ENCODE data around the gene ADGRB3.

The ADGRB3 gene

DNA sequence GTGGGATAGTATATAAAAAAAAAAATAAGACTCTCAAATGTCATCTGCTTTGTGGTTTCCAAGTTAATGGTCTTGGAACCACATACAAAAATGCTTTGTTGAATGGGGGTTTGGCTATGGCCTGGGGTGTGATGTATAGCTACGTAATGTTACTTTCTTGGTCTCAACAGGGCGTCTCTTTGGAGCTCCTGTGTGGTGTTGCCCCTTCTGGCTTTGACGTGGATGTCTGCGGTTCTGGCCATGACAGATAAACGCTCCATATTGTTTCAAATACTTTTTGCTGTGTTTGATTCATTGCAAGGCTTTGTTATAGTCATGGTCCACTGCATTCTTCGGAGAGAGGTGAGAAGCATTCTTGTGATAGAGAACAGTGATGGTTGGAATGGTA lies 704.1 kb downstream of the ADGRB3 start:
- DNase-seq (ENCODE audit: low spot score) = no peak

DNA sequence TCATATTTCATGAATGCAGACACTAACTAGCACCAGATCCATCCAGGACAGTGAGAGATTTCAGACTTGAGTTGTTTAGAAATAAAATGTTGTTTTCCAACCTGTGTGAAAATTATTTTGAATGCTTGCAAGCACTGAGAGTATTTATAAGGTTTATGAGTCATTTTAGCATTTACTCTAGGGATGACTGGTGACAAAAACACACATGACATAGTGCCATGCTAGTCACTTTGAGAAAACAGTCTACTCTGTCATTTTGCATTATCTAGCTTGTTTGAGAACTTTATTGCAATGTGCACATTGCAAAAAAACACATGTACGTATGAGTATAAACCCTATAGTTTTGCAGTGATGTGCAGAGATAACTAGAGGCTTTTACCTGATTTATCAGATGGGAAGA lies 705.1 kb downstream of the ADGRB3 start:
- DNase-seq (ENCODE audit: low spot score) = no peak

DNA sequence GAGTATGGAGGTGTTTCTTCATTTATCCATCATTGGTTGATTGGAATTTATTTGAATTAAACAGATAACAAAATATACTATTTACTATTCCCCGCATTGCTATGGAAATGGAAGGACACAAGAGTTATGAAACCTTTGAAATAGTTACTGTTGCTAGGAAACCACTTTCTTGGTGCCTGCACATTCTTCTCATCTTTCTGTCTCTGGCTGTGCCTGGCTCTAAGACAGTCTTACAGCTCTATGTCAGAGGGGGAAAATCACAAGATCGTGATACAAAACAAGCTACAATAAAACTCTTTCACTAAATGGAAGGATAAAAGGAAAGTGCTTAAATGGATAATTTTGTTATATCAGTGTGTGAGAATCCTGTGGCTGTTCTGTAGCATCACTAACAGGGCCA lies 708.8 kb downstream of the ADGRB3 start:
- DNase-seq (ENCODE audit: low spot score) = no peak

DNA sequence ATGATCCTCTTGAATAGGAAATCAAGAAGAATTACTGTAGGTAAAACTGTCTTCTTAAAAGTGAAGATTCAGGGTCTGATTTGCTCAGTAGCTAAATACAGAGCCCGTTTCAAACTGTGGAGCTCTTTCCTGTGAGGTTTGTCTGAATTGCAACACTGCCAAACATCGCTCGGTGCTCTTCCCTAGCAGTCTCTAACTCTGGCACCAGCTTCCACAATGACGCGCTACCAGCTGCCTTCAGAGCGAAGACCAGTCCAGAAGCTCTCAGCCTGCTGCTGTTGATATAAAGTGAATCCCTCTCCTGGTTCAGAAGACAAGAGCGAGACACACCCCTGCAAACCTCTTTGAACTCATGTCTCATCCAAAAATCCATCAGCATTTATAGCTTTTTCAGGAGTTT lies 714.7 kb downstream of the ADGRB3 start:
- no peak for DNase-seq (ENCODE audit: low spot score)

- DNase-seq (ENCODE audit: low spot score) = no peak
These were observed 727.1 kb downstream of the ADGRB3 start for GRCh38 chr6:69362209-69362608.

GRCh38 chr6:69366831-69367230 lies 731.7 kb downstream of the ADGRB3 start:
- DNase-seq (ENCODE audit: low spot score) = no peak

DNA sequence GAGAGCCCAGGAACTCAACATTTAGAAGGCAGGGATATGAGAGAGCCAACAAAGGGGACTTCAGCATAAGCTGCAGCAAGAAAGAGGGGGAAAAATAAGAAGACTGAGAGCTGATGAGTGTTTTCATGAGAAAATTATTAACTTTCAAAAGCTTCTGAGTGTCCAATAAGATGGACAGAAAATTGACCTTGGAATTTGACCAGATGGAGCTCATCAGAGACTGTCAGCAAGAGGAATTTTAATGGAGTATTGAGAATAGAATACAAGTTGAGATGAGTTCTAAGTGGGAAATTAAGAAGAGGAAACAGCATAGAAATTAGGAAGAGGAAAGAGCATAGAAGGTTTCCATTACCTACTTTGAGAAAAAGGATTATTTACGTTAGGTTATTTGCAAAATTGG lies 733.5 kb downstream of the ADGRB3 start:
- no peak for DNase-seq (ENCODE audit: low spot score)

- DNase-seq (ENCODE audit: low spot score) = no peak
These were observed 735.7 kb downstream of the ADGRB3 start for GRCh38 chr6:69370763-69371162.

- DNase-seq (ENCODE audit: low spot score) = no peak
These were observed 743.2 kb downstream of the ADGRB3 start for GRCh38 chr6:69378326-69378725.

- no peak for DNase-seq (ENCODE audit: low spot score)
These were observed 744.4 kb downstream of the ADGRB3 start for GRCh38 chr6:69379518-69379917.

DNA sequence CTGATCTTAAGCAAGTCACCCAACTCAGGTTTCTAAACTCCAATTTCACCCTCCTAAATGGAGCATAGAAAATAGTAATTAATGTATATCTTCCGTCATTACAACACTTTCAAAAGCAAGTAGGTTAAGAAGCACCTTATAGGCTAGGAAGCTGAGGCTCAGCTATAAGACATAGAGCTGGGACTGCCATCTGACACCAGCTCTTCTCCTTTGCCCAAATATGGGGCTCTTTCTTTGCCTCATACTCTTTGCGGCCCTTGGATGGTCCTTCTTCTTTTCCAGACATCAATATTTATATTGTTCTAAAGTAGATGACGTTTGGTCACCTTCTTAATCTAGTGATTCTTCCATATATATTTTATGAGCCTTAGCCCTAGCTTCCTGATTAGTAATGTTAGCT lies 748.5 kb downstream of the ADGRB3 start:
- DNase-seq (ENCODE audit: low spot score) = no peak

DNA sequence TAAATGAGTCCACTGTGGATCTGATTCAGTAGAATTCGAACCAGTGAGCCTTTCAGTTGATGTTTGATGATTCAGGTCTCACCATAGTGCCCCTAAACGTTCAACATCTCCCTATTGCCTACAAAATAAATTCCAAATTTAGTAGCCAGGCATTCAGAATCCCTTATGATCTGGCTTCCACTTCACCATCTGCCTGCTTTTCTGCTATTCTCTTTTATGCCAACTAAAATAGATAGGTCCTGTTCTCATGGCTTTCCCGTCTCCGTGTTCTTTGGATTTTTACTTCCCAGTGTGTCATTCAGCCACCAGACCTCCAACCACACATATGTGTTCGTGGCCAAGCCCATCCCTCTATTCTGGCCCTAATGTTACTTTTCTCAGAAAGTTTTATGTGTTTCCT lies 751.3 kb downstream of the ADGRB3 start:
- no peak for DNase-seq (ENCODE audit: low spot score)

- DNase-seq (ENCODE audit: low spot score) = no peak
These were observed 755.0 kb downstream of the ADGRB3 start for GRCh38 chr6:69390125-69390524.

GRCh38 chr6:69391106-69391505 lies 756.0 kb downstream of the ADGRB3 start:
- DNase-seq (ENCODE audit: low spot score) = no peak

DNA sequence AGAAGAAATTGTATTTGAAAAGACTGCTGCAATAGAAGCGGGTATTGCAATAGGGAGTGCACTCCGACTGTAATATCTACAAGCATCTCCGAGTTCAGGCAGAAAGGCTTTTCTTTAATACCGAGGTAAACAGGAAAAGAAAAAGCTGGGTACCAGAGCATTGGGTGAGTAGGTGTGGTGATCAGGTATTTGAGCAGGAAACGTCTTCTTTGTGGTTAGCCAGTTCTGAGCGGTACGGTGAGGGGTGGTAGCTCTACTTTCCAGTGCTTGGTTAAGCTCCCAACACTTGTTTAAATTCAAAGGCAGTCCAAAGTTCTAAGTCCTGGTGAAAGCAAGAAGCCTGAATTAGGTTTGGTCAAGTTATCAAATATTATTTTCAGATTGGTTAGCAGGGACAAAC lies 757.7 kb downstream of the ADGRB3 start:
- no peak for DNase-seq (ENCODE audit: low spot score)

- DNase-seq (ENCODE audit: low spot score) = no peak
These were observed 763.2 kb downstream of the ADGRB3 start for GRCh38 chr6:69398311-69398710.

GRCh38 chr6:69398729-69399128 lies 763.6 kb downstream of the ADGRB3 start:
- DNase-seq (ENCODE audit: low spot score) = no peak

DNA sequence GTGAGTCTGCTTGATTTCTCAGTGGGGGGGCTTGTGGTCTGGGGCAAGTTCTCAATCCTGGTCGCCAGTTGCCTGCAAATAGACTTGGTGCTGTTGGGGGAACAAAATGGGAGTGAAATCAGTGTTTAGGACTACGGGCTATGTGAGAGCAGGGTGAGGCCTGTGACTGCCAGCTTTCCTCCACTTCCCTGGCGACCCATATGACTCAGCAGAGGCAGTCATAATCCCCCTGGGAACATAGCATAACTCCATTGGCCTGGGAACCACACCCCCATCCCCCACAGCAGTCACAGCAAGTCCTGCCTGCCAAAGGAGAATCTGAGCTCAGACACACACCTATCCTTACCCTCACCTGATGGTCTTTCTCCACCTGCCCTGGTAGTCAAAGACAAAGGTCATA lies 773.8 kb downstream of the ADGRB3 start:
- no peak for DNase-seq (ENCODE audit: low spot score)

DNA sequence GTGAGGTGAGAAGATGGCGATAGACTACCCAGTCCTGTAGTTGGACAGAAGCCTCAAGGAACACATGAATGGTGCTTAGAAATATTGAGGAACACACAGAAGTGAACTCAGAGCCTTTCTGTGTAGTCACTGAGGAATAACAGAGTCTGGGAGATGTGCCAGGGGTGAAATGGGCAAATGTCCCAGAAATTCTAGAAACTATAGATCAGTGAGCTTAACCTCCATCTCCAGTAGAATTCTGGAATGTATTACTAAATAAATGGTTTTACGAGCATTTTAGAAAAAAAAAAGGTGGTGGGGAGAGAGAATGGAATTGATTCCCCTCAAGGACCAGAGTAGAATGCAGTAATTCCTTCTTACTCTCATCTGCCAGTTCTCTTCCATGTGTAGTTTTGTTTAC lies 781.7 kb downstream of the ADGRB3 start:
- no peak for DNase-seq (ENCODE audit: low spot score)

- no peak for DNase-seq (ENCODE audit: low spot score)
These were observed 786.2 kb downstream of the ADGRB3 start for GRCh38 chr6:69421269-69421668.

DNA sequence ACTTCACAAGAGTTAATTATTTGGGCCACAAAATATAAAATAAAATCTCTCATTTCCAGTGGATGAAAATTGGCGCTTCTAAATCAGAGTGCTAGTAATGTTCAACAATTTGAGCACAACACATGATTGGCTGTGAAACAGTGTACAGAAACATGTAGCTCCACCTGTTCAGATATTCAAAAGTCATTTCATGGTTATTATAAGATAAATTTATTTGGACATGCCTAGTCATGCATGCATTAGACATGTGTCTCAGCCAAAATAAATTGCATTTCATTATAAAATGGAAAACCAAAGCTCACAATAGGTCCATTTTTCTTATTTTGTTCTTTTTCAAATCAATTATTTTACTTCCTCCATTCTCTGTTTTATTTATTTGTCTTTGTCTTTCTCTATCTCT lies 786.9 kb downstream of the ADGRB3 start:
- DNase-seq (ENCODE audit: low spot score) = no peak

DNA sequence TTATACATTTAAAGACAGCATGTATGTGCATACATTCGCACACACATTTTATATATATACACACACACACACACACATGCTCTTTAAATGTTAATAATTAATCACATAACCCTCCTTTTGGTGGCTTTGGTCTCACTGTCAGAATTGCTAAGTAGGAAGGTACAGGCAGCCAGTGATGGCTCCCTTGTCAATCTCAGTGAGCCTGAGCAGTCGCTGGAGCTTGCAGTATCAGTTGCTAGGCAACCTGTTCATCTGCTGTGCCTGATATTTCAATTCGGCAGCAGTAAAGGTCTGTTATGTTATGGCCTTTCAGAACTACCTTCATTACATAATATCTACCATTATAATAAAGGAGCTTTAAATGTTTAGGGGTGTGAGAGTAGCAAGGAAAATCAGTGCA lies 787.4 kb downstream of the ADGRB3 start:
- DNase-seq (ENCODE audit: low spot score) = no peak

- no peak for DNase-seq (ENCODE audit: low spot score)
These were observed 788.7 kb downstream of the ADGRB3 start for GRCh38 chr6:69423785-69424184.

GRCh38 chr6:69424581-69424980 lies 789.5 kb downstream of the ADGRB3 start:
- DNase-seq (ENCODE audit: low spot score) = no peak

- no peak for DNase-seq (ENCODE audit: low spot score)
These were observed 792.8 kb downstream of the ADGRB3 start for GRCh38 chr6:69427882-69428281.

All from germinal center (tissue), 1 donor.